H1 (cell line): ENCODE data around the gene MYD88.

ENCODE experiments used
- EP300 ChIP-seq, 2 experiments: IDR thresholded peaks; 1 replicate in 1 of 2; 2 replicates in 1 of 2; pipeline ENCODE4 v1.6.1; 2011 to 2012; ENCODE audit warnings: low read depth in 2 of 2, low read length in 2 of 2, mild to moderate bottlenecking in 2 of 2, borderline replicate concordance in 1 of 2, inconsistent platforms in 1 of 2, moderate library complexity in 1 of 2
- FOSL1 ChIP-seq: IDR thresholded peaks from 2 replicates; pipeline ENCODE4 v1.6.1; 2011; ENCODE audit warnings: mild to moderate bottlenecking, low read depth, low read length, moderate library complexity; ENCODE audit not compliant: insufficient read depth
- GABPA ChIP-seq: IDR thresholded peaks from 2 replicates; pipeline ENCODE4 v1.6.1; 2011; ENCODE audit warnings: mild to moderate bottlenecking, low read length, moderate library complexity, borderline replicate concordance; ENCODE audit not compliant: insufficient read depth
- PHF8 ChIP-seq: fragments of 200-600 bp; sonication (generic); conservative IDR thresholded peaks from 2 replicates; pipeline ENCODE4 v1.7.1; 2012; ENCODE audit warnings: low read depth, mild to moderate bottlenecking, inconsistent platforms, low read length, moderate library complexity
- POLR2A ChIP-seq, 2 experiments: IDR thresholded peaks; 1 replicate in 1 of 2; 2 replicates in 1 of 2; pipeline ENCODE4 v1.6.1; 2011; ENCODE audit warnings: low read depth in 2 of 2, low read length in 2 of 2, mild to moderate bottlenecking in 2 of 2; ENCODE audit errors: control extremely low read depth in 1 of 2
- POLR2AphosphoS5 ChIP-seq: IDR thresholded peaks from 2 replicates; pipeline ENCODE4 v1.6.1; 2011; ENCODE audit warnings: low read depth, low read length
- SUZ12 ChIP-seq: fragments of 200-600 bp; sonication (generic); IDR thresholded peaks from 2 replicates; pipeline ENCODE4 v1.6.1; 2012; ENCODE audit warnings: mild to moderate bottlenecking, inconsistent platforms, low read length, moderate library complexity, mixed read lengths
- TF ChIP-seq, protein P1 (sequence below), 3 experiments: IDR thresholded peaks; 1 replicate in 2 of 3; 2 replicates in 1 of 3; pipeline versions ENCODE4 v1.5.1 to v1.6.1; 2011; ENCODE audit warnings: low read length in 3 of 3, mild to moderate bottlenecking in 3 of 3, inconsistent platforms in 2 of 3, low read depth in 1 of 3, moderate library complexity in 1 of 3; ENCODE audit not compliant: insufficient read depth in 1 of 3; ENCODE audit errors: control extremely low read depth in 1 of 3

DNA sequence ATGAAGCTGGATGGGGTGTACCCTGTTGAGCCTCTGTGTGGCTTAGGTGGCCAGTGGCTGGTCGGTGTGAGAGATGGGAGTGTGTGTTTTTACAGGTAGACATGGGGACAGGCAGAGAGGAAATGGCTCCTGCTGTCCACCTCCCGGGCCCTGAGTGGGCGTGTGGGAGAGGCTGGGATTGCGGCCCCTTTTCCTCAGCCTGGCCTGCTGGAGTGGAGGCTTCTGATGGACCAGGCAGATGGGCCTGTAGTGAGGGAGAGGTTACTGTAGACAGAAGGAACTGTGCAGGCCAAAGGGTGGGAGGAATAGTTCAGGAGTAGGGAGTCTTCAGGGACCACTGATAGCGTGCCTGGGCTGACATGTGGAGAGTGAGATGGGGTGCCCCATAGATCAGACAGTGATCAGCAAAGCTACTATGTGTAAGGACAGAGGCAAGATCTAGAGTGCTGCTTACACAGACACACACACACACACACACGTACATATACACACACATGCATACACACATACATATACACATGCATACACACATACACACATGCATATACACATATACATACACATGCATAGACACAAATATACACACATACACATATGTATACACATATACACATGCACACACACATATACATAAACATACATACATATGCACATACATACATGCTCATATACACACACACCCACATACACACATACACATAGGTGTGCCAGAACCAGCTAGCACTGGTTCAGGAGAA, 28.0 kb upstream of the MYD88 start:
- TF ChIP-seq POLR2A (IDR thresholded peaks at IDR 0.05; ENCODE audit: control extremely low read depth in 1 of 2, low read depth in 2 of 2, low read length in 2 of 2) (no peak), EP300 (IDR thresholded peaks at IDR 0.05; ENCODE audit: borderline replicate concordance in 1 of 2, low read depth in 2 of 2, low read length in 2 of 2) (no peak), GABPA (no peak), SUZ12 (no peak), POLR2AphosphoS5 (no peak), PHF8 (no peak), FOSL1 (no peak)
- TF ChIP-seq, protein P1, sequence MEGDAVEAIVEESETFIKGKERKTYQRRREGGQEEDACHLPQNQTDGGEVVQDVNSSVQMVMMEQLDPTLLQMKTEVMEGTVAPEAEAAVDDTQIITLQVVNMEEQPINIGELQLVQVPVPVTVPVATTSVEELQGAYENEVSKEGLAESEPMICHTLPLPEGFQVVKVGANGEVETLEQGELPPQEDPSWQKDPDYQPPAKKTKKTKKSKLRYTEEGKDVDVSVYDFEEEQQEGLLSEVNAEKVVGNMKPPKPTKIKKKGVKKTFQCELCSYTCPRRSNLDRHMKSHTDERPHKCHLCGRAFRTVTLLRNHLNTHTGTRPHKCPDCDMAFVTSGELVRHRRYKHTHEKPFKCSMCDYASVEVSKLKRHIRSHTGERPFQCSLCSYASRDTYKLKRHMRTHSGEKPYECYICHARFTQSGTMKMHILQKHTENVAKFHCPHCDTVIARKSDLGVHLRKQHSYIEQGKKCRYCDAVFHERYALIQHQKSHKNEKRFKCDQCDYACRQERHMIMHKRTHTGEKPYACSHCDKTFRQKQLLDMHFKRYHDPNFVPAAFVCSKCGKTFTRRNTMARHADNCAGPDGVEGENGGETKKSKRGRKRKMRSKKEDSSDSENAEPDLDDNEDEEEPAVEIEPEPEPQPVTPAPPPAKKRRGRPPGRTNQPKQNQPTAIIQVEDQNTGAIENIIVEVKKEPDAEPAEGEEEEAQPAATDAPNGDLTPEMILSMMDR (IDR thresholded peaks at IDR 0.05; ENCODE audit: control extremely low read depth in 1 of 3, insufficient read depth in 1 of 3, low read depth in 1 of 3, low read length in 3 of 3): no peak
